Mucosa of descending colon (tissue), 3 donors: ENCODE results near the gene BAHCC1. TPM values are rescaled to one million over a fixed set of nuclear protein-coding genes. Genes with fewer than 3 reads are reported as not detected.
A peak's percentile ranks its signal among the peaks of the same experiment; 100 is the strongest.
"Not testable (repeated sequence)": the region's sequence is repeated elsewhere in the genome, so short reads cannot be mapped to it uniquely, and the experiment has no call there.

Source experiments
- ATAC-seq: fragments of 200-7000 bp; cut with Tn5 transposase; one replicate; pipeline ENCODE4 v1.9.1; 2020; ENCODE audit warnings: mild to moderate bottlenecking, moderate library complexity
- DNase-seq, 3 donors: peaks; one replicate each; pipeline ENCODE4 v3.0.0-alpha.2; 2020
- H3K36me3 ChIP-seq: fragments of 200-600 bp; one replicate; pipeline ENCODE4 v1.8.0; 2021; ENCODE audit warnings: low read depth, mild to moderate bottlenecking
- H3K4me1 ChIP-seq: fragments of 200-600 bp; one replicate; pipeline ENCODE4 v1.8.0; 2021; ENCODE audit warnings: low read depth, mild to moderate bottlenecking
- H3K4me3 ChIP-seq: fragments of 200-600 bp; one replicate; pipeline ENCODE4 v1.8.0; 2021; ENCODE audit warnings: mild to moderate bottlenecking
- H3K9me3 ChIP-seq: fragments of 200-600 bp; one replicate; pipeline ENCODE4 v1.8.0; 2021; ENCODE audit warnings: mild to moderate bottlenecking
- CTCF ChIP-seq: fragments of 200-600 bp; IDR thresholded peaks from one replicate; pipeline ENCODE4 v1.8.0; 2022; ENCODE audit warnings: antibody characterized with exemption, mild to moderate bottlenecking
- intact Hi-C, 2 donors: fragments of 100-400 bp; cut with DNase I in 1 of 2; cut with micrococcal nuclease in 1 of 2; formaldehyde crosslinking; loops; one replicate each; pipeline versions ENCODE4 v1.11.0 to v1.11.1; 2022; cut with DNase I, micrococcal nuclease
- total RNA-seq, 3 donors: library from RNA; stranded (reverse); fragmentation: NEBNext Ultra II Directional in 2 of 3; extraction: Animal tissue kit (Norgen Biotek cat#: 25700) in 2 of 3; gene quantifications; one replicate each; pipeline versions ENCODE4 v1.2.1 to v1.2.4, GENCODE V29; 2021 to 2023
- donor health status: DM: no; HTN: no; CAD: no; lungs with moderate emphysema.
- donor health status: DM: no; HTN: no; CAD: no.
- donor health status: DM: no; HTN: yes; CAD: no.

BAHCC1 gene
- total RNA-seq, 3 donors from 2014 or later: 14.0 to 27.4 (median 16.5) TPM

- no peaks in the 10 kb centered on the region for H3K9me3 ChIP-seq
- DNase-seq (no peak), ATAC-seq (no peak)
- intact Hi-C loops: no loop called here
- H3K4me3 ChIP-seq: no peak overlapping the region
- H3K36me3 ChIP-seq: no peaks in the 10 kb centered on the region
- no peak for TF ChIP-seq CTCF
- H3K4me1 ChIP-seq: peaks cover 46% of the 10 kb centered on the region
Observed at GRCh38 chr17:81424151-81425017, 29.1 kb downstream of the BAHCC1 start.

DNA sequence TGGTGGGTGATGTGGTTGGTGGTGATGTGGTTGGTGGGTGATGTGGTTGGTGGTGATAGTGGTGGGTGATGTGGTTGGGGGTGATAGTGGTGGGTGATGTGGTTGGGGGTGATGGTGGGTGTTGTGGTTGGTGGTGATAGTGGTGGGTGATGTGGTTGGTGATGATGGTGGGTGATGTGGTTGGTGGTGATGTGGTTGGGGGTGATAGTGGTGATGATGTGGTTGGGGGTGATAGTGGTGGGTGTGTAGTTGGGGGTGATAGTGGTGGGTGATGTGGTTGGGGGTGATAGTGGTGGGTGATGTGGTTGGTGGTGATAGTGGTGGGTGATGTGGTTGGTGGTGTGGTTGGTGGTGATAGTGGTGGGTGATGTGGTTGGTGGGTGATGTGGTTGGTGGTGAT, 29.8 kb downstream of the BAHCC1 start:
- peaks cover 50% of the 10 kb centered on the region for H3K4me1 ChIP-seq

GRCh38 chr17:81425716-81426392, 30.6 kb downstream of the BAHCC1 start:
- intact Hi-C loops, DNase-seq, H3K36me3 ChIP-seq, H3K9me3 ChIP-seq, ATAC-seq, H3K4me3 ChIP-seq: not testable (repeated sequence)
- peaks cover 46% of the 10 kb centered on the region for H3K4me1 ChIP-seq

More for the DNA sequence above, 29.8 kb downstream of the BAHCC1 start:
- ATAC-seq, H3K4me3 ChIP-seq, DNase-seq, intact Hi-C loops, H3K9me3 ChIP-seq, H3K36me3 ChIP-seq: not testable (repeated sequence)

DNA sequence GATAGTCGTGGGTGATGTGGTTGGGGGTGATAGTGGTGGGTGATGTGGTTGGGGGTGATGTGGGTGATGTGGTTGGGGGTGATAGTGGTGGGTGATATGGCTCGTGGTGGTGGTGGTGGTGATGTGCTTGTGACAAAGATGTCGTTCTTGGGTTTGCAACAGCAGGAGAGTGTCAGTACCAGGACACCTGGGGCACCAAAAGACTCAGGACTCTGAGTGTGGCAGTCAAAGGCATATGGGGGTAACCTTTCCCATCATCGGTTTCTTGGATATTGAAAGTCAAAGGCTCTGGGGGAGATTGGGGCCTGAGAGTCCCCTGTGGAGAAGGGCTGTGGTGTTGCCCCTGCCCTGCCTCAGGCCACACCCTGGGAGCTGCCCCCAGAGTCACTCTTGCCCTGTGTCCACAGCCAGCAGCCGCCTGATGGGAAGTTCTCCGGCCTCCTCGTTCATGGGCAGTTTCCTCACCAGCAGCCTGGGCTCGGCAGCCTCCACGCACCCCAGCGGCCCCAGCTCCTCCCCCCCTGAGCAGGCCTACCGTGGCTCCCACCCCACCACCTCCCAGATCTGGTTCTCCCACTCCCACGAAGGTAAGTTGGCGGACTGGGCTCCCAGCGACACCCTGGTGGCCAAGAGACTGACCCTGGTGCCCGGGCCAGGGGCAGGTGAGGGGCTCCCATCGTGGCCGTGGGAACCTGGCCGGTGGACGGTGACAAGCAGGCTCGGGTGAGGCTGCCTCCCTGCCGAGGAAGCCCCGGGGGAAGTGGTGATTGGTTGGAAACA, 31.3 kb downstream of the BAHCC1 start:
- Histone ChIP-seq H3K9me3 (no peaks in the 10 kb centered on the region), H3K4me3 (no peak overlapping the region), H3K4me1 (peaks cover 43% of the 10 kb centered on the region), H3K36me3 (no peaks in the 10 kb centered on the region)
- intact Hi-C loops: no loop called here
- ATAC-seq (no peak), DNase-seq (no peak)
- no peak for TF ChIP-seq CTCF

DNA sequence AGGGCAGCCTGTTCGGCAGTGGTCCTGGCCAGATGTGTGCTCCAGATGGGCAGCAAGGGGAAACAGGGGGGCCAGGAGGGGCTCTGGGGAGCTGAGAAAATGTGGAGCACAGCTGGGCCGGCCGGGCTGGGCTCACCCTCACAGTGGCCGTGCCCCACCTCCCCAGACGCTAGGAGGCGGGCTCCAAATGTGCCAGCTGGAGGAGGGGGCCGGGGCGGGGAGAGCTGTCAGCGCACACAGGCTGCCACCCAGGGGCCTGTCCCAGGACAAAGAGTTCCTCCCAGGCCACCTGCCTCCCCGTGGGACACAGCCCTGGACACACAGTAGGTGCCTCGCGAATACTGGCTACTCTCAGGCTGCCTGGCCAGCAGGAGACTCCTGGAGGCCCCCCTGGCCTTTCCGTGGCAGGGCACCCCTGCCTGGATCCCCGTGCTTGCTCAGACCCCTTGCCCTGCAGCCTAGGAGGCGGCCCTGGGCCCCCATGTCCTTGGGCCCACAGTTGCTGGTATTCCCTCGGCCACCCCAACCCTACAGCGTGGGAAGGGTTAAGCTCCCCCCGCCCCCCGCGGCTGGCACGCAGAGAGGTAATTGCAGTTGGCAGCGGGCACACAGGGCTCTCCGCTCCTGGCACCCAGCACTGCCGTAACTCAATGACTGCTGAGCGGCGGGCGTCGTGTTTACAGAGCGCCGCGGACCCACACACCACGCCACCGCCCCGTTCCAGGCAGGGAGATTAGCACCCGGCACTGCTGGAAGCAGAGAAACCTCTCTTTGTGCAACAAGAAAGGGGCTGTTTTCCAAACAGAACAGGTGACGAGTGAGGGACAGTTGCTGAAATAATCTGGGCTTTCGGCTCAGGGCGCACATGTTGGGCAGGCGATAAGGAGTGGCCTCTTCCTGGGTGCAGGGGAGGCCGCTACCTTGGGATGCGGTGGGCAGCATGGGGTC, 32.2 kb downstream of the BAHCC1 start:
- ATAC-seq (peak; percentile 67), DNase-seq (peak in 2 of 3 donors; percentile 67 to 72)
- intact Hi-C loops: no loop called here
- no peaks in the 10 kb centered on the region for H3K9me3 ChIP-seq
- H3K4me1 ChIP-seq: peaks cover 37% of the 10 kb centered on the region
- no peak for TF ChIP-seq CTCF
- H3K4me3 ChIP-seq: no peak overlapping the region
- no peaks in the 10 kb centered on the region for H3K36me3 ChIP-seq

DNA sequence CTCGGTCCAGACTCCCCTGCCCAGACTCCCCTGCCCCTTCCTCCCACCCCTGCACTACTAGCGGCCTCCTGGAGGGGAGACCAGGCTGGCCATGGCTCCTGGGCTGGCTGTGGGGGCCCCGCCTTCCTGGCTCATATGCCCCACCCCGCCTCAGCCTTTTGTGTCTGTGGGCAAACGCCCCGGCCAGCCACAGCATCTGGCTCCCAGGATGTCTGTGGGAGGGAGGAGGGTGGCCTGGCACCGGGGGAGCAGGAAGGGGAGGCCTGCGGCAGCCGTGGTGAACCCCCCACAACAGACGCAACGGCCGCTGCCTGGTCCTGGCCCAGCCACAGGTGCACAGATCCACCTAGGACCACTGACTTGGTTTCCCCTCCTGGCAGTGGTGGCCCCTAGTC, 32.9 kb downstream of the BAHCC1 start:
- Histone ChIP-seq H3K4me3 (no peak overlapping the region), H3K4me1 (peaks cover 37% of the 10 kb centered on the region), H3K36me3 (no peaks in the 10 kb centered on the region), H3K9me3 (no peaks in the 10 kb centered on the region)
- intact Hi-C loops: no loop called here
- DNase-seq (peak in 2 of 3 donors; percentile 45 to 55), ATAC-seq (peak; percentile 45)
- TF ChIP-seq CTCF: no peak
